ENCODE data around the gene ECT2.
"Not testable (repeated sequence)": the region's sequence is repeated elsewhere in the genome, so short reads cannot be mapped to it uniquely, and the experiment has no call there.

ECT2 gene

DNA sequence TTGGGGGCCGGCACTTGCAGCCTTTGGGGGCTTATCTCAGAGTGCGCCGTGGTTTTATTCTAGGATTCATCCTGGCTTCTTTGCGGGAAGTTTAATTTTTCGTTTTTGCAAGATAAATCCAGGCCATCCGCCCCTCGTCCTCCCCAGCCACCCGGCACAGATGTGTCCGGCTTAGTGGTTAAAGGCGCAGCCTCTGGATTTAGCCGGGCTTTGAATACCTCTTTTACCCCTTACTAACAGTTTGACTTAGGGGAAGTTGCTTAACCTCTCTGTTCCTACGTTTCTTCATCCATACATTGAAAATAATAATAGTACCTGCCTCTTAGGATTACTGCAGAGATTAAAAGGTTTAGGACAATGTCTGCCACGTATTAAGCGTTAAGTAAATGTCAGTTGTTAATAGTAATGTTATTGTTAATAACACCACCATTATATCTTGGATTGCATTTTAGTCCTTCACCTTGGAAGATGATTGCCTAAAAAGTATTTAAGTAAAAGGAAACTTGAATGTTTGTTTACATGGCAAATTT, 714 bp downstream of the ECT2 start:
- POLR2A ChIA-PET = interaction anchor here (1.0 to 1.2 kb wide), 4 partner anchors 9 to 43 kb away, joined by 3 to 9 read pairs (median 4); partner anchors contain the start of gene NCEH1
- CTCF ChIA-PET = interaction anchor here (0.6 to 1.7 kb wide), 2 partner anchors 79 to 830 kb away, joined by 5 to 14 read pairs; no protein-coding TSS in a partner anchor
- TF ChIP-seq SUZ12 (IDR thresholded peaks at IDR 0.05) (no peak), L3MBTL2 (conservative IDR thresholded peaks at IDR 0.05) (no peak), SP1 (IDR thresholded peaks at IDR 0.05) (no peak), ARNT (IDR thresholded peaks at IDR 0.05) (no peak), ZNF384 (IDR thresholded peaks at IDR 0.05) (no peak), NFRKB (IDR thresholded peaks at IDR 0.05) (no peak), CTBP1 (IDR thresholded peaks at IDR 0.05; ENCODE audit: borderline replicate concordance) (no peak), ELF4 (IDR thresholded peaks at IDR 0.05) (no peak), HDGF (IDR thresholded peaks at IDR 0.05; ENCODE audit: borderline replicate concordance) (no peak), FOXK2 (IDR thresholded peaks at IDR 0.05) (no peak), FOXM1 (IDR thresholded peaks at IDR 0.05; ENCODE audit: borderline replicate concordance) (no peak), LEF1 (IDR thresholded peaks at IDR 0.05; ENCODE audit: borderline replicate concordance) (no peak), FOXA1 (IDR thresholded peaks at IDR 0.05) (no peak), BHLHE40 (IDR thresholded peaks at IDR 0.05; ENCODE audit: borderline replicate concordance) (no peak), TARDBP (IDR thresholded peaks at IDR 0.05) (no peak)
- TF ChIP-seq, protein P1, sequence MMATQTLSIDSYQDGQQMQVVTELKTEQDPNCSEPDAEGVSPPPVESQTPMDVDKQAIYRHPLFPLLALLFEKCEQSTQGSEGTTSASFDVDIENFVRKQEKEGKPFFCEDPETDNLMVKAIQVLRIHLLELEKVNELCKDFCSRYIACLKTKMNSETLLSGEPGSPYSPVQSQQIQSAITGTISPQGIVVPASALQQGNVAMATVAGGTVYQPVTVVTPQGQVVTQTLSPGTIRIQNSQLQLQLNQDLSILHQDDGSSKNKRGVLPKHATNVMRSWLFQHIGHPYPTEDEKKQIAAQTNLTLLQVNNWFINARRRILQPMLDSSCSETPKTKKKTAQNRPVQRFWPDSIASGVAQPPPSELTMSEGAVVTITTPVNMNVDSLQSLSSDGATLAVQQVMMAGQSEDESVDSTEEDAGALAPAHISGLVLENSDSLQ (IDR thresholded peaks at IDR 0.05) = no peak
- peak; percentile 20 for DNase-seq (ENCODE audit: extremely low spot score)

DNA sequence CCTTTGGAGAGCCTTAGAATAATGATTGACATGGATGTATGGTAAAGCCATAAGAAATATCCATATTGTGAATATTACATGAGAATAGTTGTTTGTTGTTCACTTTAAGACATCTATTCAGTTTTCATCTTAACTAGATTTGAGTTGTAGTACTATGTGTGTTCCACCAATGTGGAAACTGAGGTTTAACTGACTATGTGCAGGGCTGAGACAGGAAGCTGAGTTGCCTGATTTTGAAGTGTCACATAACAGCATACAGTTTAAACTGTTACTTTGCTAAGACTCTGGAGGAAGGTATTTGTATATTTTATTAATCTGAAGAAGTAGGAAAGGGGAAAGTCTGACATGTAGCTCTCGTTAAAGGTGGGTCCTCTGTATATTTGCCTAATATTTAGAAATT, 2.1 kb downstream of the ECT2 start:
- DNase-seq (ENCODE audit: extremely low spot score) = no peak
- POLR2A ChIA-PET = no interaction called here

DNA sequence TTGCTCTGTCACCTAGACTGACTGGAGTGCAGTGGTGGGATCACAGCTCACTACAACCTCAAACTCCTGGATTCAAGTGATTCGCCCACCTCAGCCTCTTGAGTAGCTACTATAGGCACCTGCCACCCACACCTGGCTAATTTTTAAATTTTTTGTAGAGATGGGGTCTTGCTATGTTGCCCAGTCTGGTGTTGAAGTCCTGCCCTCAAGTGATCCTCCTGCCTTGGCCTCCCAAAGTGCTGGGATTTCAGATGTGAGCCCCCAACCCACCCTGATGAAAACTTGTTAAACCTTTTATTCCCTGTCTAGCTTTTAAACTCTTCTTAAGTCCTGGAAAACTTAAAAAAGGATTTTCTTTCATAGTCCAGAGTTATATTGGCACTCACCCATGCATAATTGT, 2.6 kb downstream of the ECT2 start:
- ChIA-PET POLR2A (no interaction called here), CTCF (no interaction called here)
- DNase-seq (ENCODE audit: extremely low spot score) = no peak

More for the DNA sequence above, 2.1 kb downstream of the ECT2 start:
- TF ChIP-seq SP1 (IDR thresholded peaks at IDR 0.05) (no peak), ZNF384 (IDR thresholded peaks at IDR 0.05) (no peak), FOXM1 (IDR thresholded peaks at IDR 0.05; ENCODE audit: borderline replicate concordance) (no peak), SUZ12 (IDR thresholded peaks at IDR 0.05) (no peak)
- CTCF ChIA-PET = interaction anchor here (0.7 kb wide), 1 partner anchor 816 kb away, joined by 3 read pairs; no protein-coding TSS in a partner anchor

DNA sequence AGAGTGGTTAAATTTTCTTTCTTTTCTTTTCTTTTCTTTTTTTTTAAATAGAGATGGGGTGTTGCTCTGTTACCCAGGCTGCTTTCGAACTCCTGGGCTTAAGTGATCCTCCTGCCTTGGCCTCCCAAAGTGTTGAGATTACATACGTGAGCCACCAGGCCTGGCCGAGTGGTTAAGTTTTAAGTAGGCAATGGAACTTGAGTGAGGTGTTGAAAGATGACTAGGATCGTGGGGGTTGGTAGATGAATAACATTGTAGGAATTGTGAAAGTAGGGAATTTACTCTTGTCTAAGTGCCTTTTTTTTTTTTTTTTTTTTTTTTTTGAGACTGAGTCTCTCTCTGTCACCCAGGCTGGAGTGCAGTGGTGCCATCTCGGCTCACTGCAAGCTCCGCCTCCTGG, 9.9 kb downstream of the ECT2 start:
- CTCF ChIA-PET; POLR2A ChIA-PET; DNase-seq (ENCODE audit: extremely low spot score): not testable (repeated sequence)

More for the DNA sequence above, 2.6 kb downstream of the ECT2 start:
- TF ChIP-seq ZNF384 (IDR thresholded peaks at IDR 0.05) (no peak), NFRKB (IDR thresholded peaks at IDR 0.05) (no peak), SUZ12 (IDR thresholded peaks at IDR 0.05) (no peak), CTBP1 (IDR thresholded peaks at IDR 0.05; ENCODE audit: borderline replicate concordance) (no peak), ELF4 (IDR thresholded peaks at IDR 0.05) (no peak), FOXK2 (IDR thresholded peaks at IDR 0.05) (no peak), TARDBP (IDR thresholded peaks at IDR 0.05) (no peak), SP1 (IDR thresholded peaks at IDR 0.05) (no peak)
- TF ChIP-seq, protein P1 (IDR thresholded peaks at IDR 0.05) = no peak

DNA sequence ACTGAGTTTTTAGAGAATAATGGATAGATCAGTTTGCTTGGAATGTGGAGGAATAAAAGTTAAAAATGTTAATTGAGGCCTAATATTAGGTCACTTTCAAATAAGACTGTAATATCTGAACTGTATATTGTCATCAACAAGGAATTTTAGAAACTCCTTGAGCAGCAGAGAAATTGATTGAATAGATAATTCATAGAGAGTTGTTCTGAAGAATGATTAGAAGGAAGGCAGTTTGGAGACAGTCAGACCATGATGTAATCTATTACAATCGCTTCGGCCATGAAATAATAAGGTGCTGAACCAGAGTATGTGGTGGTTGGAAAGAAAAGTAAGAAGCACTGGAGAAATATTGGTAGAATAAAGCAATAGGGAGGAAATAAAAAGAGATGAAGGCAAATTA, 15.7 kb downstream of the ECT2 start:
- ChIA-PET POLR2A (no interaction called here), CTCF (no interaction called here)
- DNase-seq (ENCODE audit: extremely low spot score) = no peak
- TF ChIP-seq FOXK2 (IDR thresholded peaks at IDR 0.05) (no peak), ELF4 (IDR thresholded peaks at IDR 0.05) (no peak), SUZ12 (IDR thresholded peaks at IDR 0.05) (no peak), LEF1 (IDR thresholded peaks at IDR 0.05; ENCODE audit: borderline replicate concordance) (no peak), ARNT (IDR thresholded peaks at IDR 0.05) (no peak), TARDBP (IDR thresholded peaks at IDR 0.05) (no peak), FOXM1 (IDR thresholded peaks at IDR 0.05; ENCODE audit: borderline replicate concordance) (no peak), CTBP1 (IDR thresholded peaks at IDR 0.05; ENCODE audit: borderline replicate concordance) (no peak), FOXA1 (IDR thresholded peaks at IDR 0.05) (no peak), ZNF384 (IDR thresholded peaks at IDR 0.05) (no peak), NFRKB (IDR thresholded peaks at IDR 0.05) (no peak)
- TF ChIP-seq, protein P1 (IDR thresholded peaks at IDR 0.05) = no peak

DNA sequence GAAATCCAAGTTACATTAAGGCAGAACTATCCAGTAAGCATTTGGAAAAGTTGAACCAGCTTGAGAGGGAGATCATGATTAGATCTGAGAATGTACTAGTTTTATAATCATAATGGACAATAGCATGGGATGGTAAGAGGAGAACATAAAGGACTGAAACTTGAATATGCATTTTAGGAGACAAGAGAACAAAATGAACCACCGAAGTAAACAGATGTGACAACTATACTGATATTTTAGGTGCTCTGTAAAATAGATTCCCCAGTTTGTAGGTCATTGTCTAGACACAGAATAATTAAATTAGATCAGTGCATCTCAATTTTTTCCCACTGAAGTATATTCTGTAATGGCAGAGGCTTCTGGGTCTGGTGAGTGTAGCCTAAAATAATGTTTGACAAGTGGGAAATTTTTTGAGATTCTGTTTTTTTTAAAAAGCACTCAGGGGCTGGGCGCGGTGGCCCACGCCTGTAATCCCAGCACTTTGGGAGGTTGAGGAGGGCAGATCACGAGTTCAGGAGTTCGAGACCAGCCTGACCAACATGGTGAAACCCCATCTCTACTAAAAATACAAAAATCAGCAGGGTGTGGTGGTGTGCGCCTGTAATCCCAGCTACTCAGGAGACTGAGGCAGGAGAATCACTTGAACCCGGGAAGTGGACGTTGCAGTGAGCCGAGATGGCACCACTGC, 16.3 kb downstream of the ECT2 start:
- CTCF ChIA-PET = no interaction called here
- POLR2A ChIA-PET = no interaction called here

More for the DNA sequence above, 16.3 kb downstream of the ECT2 start:
- DNase-seq (ENCODE audit: extremely low spot score) = no peak
- no peak for TF ChIP-seq L3MBTL2 (conservative IDR thresholded peaks at IDR 0.05)
- TF ChIP-seq HDGF (IDR thresholded peaks at IDR 0.05; ENCODE audit: borderline replicate concordance) = no peak
- TF ChIP-seq, protein P1 (IDR thresholded peaks at IDR 0.05) = no peak
- no peak for TF ChIP-seq ZNF384 (IDR thresholded peaks at IDR 0.05)
- TF ChIP-seq NFRKB (IDR thresholded peaks at IDR 0.05) = no peak
- no peak for TF ChIP-seq CTBP1 (IDR thresholded peaks at IDR 0.05; ENCODE audit: borderline replicate concordance)
- no peak for TF ChIP-seq SUZ12 (IDR thresholded peaks at IDR 0.05)
- TF ChIP-seq ELF4 (IDR thresholded peaks at IDR 0.05) = no peak
- no peak for TF ChIP-seq FOXK2 (IDR thresholded peaks at IDR 0.05)
- no peak for TF ChIP-seq TARDBP (IDR thresholded peaks at IDR 0.05)

Data from HEK293T (cell line).